Upper lobe of right lung (tissue), 1 donor: ENCODE results near the gene CAPNS1. TPM values are rescaled to one million over a fixed set of nuclear protein-coding genes. Genes with fewer than 3 reads are reported as not detected.
"Not testable (repeated sequence)": the region's sequence is repeated elsewhere in the genome, so short reads cannot be mapped to it uniquely, and the experiment has no call there.

ENCODE experiments used
- ATAC-seq: fragments of 200-7000 bp; cut with Tn5 transposase; one replicate; pipeline ENCODE4 v1.9.1; 2020; ENCODE audit warnings: mild to moderate bottlenecking, moderate library complexity
- DNase-seq: peaks from one replicate; pipeline ENCODE4 v3.0.0-alpha.2; 2020
- H3K27ac ChIP-seq: fragments of 200-600 bp; one replicate; pipeline ENCODE4 v1.8.0; 2022
- H3K27me3 ChIP-seq: fragments of 200-600 bp; one replicate; pipeline ENCODE4 v1.8.0; 2022; ENCODE audit warnings: mild to moderate bottlenecking
- H3K36me3 ChIP-seq: fragments of 200-600 bp; one replicate; pipeline ENCODE4 v1.8.0; 2022
- H3K4me1 ChIP-seq: fragments of 200-600 bp; one replicate; pipeline ENCODE4 v1.8.0; 2022
- H3K4me3 ChIP-seq: fragments of 200-600 bp; one replicate; pipeline ENCODE4 v1.8.0; 2022; ENCODE audit warnings: mild to moderate bottlenecking
- H3K9me3 ChIP-seq: fragments of 200-600 bp; one replicate; pipeline ENCODE4 v1.8.0; 2022
- intact Hi-C: fragments of 100-400 bp; cut with DNase I; formaldehyde crosslinking; loops from one replicate; pipeline ENCODE4 v1.11.0; 2022
- total RNA-seq: library from RNA; stranded (reverse); fragmentation: NEBNext Ultra II Directional; extraction: Animal tissue kit (Norgen Biotek cat#: 25700); gene quantifications from one replicate; pipeline ENCODE4 v1.2.1, GENCODE V29; 2021
- TF ChIP-seq, protein P1 (sequence below): fragments of 200-600 bp; IDR thresholded peaks from one replicate; pipeline ENCODE4 v1.8.0; 2022; ENCODE audit warnings: antibody characterized with exemption
- donor health status: DM: no; HTN: yes; CAD: no; lungs with severe emphysema.

The CAPNS1 gene
- total RNA-seq, 1 donor from 2014 or later, result 582 TPM

DNA sequence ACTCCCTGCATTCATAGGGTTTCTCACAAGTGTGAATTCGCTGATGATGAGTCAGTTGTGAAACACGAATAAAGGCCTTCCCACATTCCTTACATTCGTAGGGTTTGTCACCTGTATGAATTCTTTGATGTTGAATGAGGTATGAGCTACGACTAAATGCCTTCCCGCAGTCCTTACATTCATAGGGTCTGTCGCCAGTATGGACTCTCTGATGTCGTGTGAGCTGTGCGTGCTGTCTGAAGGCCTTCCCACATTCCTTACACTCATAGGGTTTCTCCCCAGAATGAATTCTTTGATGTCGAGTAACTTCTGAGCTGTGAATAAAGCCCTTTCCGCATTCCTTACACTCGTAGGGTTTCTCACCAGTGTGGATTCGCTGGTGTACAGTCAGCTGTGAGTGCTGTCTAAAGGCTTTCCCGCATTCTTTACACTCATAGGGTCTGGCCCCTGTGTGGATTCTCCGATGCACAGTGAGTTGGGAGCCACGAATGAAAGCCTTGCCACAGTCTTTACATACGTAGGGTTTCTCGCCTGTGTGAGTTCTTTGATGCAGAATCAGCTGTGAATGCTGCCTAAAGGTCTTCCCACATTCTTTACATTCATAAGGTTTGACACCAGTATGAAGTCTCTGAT lies 42.9 kb downstream of the CAPNS1 start:
- intact Hi-C loops, result no loop called here
- Histone ChIP-seq H3K4me3 (no peak overlapping the region), H3K9me3 (no peaks in the 10 kb centered on the region), H3K27me3 (no peaks in the 10 kb centered on the region), H3K27ac (no peak overlapping the region), H3K4me1 (no peaks in the 10 kb centered on the region), H3K36me3 (peaks cover 17% of the 10 kb centered on the region)
- DNase-seq (no peak), ATAC-seq (peak; percentile 50)
- TF ChIP-seq, protein P1, sequence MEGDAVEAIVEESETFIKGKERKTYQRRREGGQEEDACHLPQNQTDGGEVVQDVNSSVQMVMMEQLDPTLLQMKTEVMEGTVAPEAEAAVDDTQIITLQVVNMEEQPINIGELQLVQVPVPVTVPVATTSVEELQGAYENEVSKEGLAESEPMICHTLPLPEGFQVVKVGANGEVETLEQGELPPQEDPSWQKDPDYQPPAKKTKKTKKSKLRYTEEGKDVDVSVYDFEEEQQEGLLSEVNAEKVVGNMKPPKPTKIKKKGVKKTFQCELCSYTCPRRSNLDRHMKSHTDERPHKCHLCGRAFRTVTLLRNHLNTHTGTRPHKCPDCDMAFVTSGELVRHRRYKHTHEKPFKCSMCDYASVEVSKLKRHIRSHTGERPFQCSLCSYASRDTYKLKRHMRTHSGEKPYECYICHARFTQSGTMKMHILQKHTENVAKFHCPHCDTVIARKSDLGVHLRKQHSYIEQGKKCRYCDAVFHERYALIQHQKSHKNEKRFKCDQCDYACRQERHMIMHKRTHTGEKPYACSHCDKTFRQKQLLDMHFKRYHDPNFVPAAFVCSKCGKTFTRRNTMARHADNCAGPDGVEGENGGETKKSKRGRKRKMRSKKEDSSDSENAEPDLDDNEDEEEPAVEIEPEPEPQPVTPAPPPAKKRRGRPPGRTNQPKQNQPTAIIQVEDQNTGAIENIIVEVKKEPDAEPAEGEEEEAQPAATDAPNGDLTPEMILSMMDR, result no peak

GRCh38 chr19:36183245-36183628 lies 43.4 kb downstream of the CAPNS1 start:
- no peaks in the 10 kb centered on the region for H3K4me1 ChIP-seq
- H3K27me3 ChIP-seq, result no peaks in the 10 kb centered on the region
- intact Hi-C loops, result no loop called here
- H3K9me3 ChIP-seq, result no peaks in the 10 kb centered on the region
- TF ChIP-seq, protein P1, result no peak
- no peak for ATAC-seq
- peaks cover 17% of the 10 kb centered on the region for H3K36me3 ChIP-seq
- H3K4me3 ChIP-seq, result no peak overlapping the region
- DNase-seq, result no peak
- H3K27ac ChIP-seq, result no peak overlapping the region

DNA sequence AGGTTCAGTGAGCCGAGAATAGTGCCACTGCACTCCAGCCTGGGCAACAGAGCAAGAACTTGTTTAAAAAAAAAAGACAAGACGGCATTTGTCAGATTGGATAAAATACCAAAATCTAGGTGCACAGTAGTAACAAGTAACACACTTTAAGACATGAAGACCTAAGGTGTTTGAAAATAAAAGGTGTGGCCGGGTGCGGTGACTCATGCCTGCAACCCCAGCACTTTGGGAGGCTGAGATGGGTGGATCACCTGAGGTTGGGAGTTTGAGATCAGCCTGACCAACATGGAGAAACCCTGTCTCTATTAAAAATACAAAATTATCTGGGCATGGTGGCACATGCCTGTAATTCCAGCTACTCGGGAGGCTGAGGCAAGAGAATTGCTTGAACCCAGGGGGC lies 46.9 kb downstream of the CAPNS1 start:
- H3K27me3 ChIP-seq, H3K27ac ChIP-seq, H3K4me1 ChIP-seq, H3K9me3 ChIP-seq, ATAC-seq, H3K4me3 ChIP-seq, DNase-seq, intact Hi-C loops: not testable (repeated sequence)
- peaks cover 17% of the 10 kb centered on the region for H3K36me3 ChIP-seq

GRCh38 chr19:36196249-36196648 lies 56.4 kb downstream of the CAPNS1 start:
- Histone ChIP-seq H3K27me3 (no peaks in the 10 kb centered on the region), H3K4me1 (no peaks in the 10 kb centered on the region), H3K4me3 (no peak overlapping the region), H3K36me3 (peaks cover 21% of the 10 kb centered on the region), H3K27ac (no peak overlapping the region), H3K9me3 (no peaks in the 10 kb centered on the region)
- TF ChIP-seq, protein P1, result no peak
- DNase-seq (no peak), ATAC-seq (no peak)
- intact Hi-C loops, result no loop called here

GRCh38 chr19:36198119-36198518 lies 58.3 kb downstream of the CAPNS1 start:
- intact Hi-C loops, result no loop called here
- Histone ChIP-seq H3K4me1 (no peaks in the 10 kb centered on the region), H3K36me3 (peaks cover 21% of the 10 kb centered on the region), H3K27ac (no peak overlapping the region), H3K4me3 (no peak overlapping the region), H3K27me3 (no peaks in the 10 kb centered on the region), H3K9me3 (no peaks in the 10 kb centered on the region)
- no peak for ATAC-seq
- DNase-seq, result no peak
- TF ChIP-seq, protein P1, result no peak

Other genes with a start within 250 kb of the CAPNS1 start
- 19.5 TPM for gene NFKBID, start 239.5 kb upstream of the CAPNS1 start, total RNA-seq
- 44.0 TPM for gene HCST, start 237.5 kb upstream of the CAPNS1 start, total RNA-seq
- gene TYROBP, start 231.8 kb upstream of the CAPNS1 start, total RNA-seq, result 367 TPM
- gene LRFN3, start 203.7 kb upstream of the CAPNS1 start, total RNA-seq, result 10.5 TPM
- 14.2 TPM for gene SDHAF1, start 144.9 kb upstream of the CAPNS1 start, total RNA-seq
- 8.1 TPM for gene SYNE4, start 131.3 kb upstream of the CAPNS1 start, total RNA-seq
- gene ALKBH6, start 125.9 kb upstream of the CAPNS1 start, total RNA-seq, result 18.7 TPM
- gene CLIP3, start 107.2 kb upstream of the CAPNS1 start, total RNA-seq, result 10.5 TPM
- gene THAP8, start 85.8 kb upstream of the CAPNS1 start, total RNA-seq, result 5.2 TPM
- gene WDR62, start 85.2 kb upstream of the CAPNS1 start, total RNA-seq, result 0.93 TPM
- not detected for gene OVOL3, start 28.9 kb upstream of the CAPNS1 start, total RNA-seq
- gene POLR2I, start 25.2 kb upstream of the CAPNS1 start, total RNA-seq, result 37.6 TPM
- gene TBCB, start 24.6 kb upstream of the CAPNS1 start, total RNA-seq, result 82.2 TPM
- gene COX7A1, start 12.4 kb downstream of the CAPNS1 start, total RNA-seq, result 79.4 TPM
- 6.4 TPM for gene ZNF565, start 74.6 kb downstream of the CAPNS1 start, total RNA-seq
- 41.2 TPM for gene ZNF146, start 75.0 kb downstream of the CAPNS1 start, total RNA-seq
- 6.9 TPM for gene ZFP14, start 239.1 kb downstream of the CAPNS1 start, total RNA-seq